Natural killer cell treated with Interleukin-12 subunit alpha and Interleukin-12 subunit beta and Interleukin-15 and Interleukin-18, amount 100 ng/mL, for 72 hours (primary cell): ENCODE measurements around the gene UNCX. TPM values are rescaled to one million over a fixed set of nuclear protein-coding genes. Genes with fewer than 3 reads are reported as not detected.
"Not testable (repeated sequence)": the region's sequence is repeated elsewhere in the genome, so short reads cannot be mapped to it uniquely, and the experiment has no call there.

Experiments
- ATAC-seq, 2 donors: fragments of 150-1000 bp; cut with Tn5 transposase in 1 of 2; sonication (Bioruptor Pico), chemical (Tn5 transposase) in 1 of 2; 2 replicates each; pipeline ENCODE4 v1.10.0; 2021
- DNase-seq: peaks from one replicate; pipeline ENCODE4 v3.0.0; 2022; ENCODE audit warnings: low spot score
- H3K27ac Mint-ChIP-seq, 2 donors: 1 replicate in 1 of 2; 2 replicates in 1 of 2; pipeline ENCODE4 v1.8.0; 2022; ENCODE audit warnings: mixed read lengths in 2 of 2, mild to moderate bottlenecking in 1 of 2, moderate library complexity in 1 of 2
- H3K27me3 Mint-ChIP-seq, 2 donors: 1 replicate in 1 of 2; 2 replicates in 1 of 2; pipeline ENCODE4 v1.8.0; 2022; ENCODE audit warnings: mixed read lengths in 2 of 2
- H3K36me3 Mint-ChIP-seq: one replicate; pipeline ENCODE4 v1.8.0; 2022; ENCODE audit warnings: mixed read lengths
- H3K4me1 Mint-ChIP-seq, 2 donors: 1 replicate in 1 of 2; 2 replicates in 1 of 2; pipeline ENCODE4 v1.8.0; 2022; ENCODE audit warnings: low read depth in 2 of 2, mixed read lengths in 2 of 2, mild to moderate bottlenecking in 1 of 2
- H3K4me3 Mint-ChIP-seq: one replicate; pipeline ENCODE4 v1.8.0; 2022; ENCODE audit warnings: mixed read lengths
- H3K9me3 Mint-ChIP-seq: 2 replicates; pipeline ENCODE4 v1.8.0; 2022; ENCODE audit warnings: mixed read lengths
- total RNA-seq, 2 donors: library from RNA; stranded (reverse); gene quantifications; one replicate each; pipeline ENCODE4 v1.2.3, GENCODE V29; 2022

UNCX gene
- total RNA-seq, 2 donors from 2014 or later: not detected

DNA sequence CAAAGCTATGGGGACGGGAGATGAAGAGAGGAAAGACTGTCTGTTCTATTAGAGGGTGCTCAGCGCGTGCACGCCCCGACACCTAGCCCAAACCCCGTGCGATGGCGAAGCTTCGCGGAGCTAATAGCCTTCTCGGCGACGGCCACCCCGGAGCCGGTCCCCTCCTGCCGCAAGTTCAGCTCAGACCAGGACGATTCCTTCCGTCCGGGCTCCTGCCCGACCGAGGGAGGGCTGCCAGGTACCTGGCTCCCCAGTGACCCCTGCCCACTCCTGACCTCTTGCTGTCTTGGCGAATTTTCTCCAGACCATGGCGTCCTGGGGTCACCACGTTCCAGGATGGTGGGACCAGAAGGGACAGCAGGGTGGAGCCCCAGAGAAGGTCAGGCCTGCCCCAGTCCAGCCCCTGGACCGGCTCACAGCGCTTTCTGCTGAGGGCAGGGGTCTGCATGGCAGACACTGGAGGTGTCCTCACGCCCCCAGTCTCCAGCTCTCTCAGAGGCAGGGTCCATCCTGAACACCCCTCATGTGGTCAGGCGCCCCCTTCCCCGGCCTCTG lies 36.7 kb downstream of the UNCX start:
- H3K27me3 Mint-ChIP-seq: peaks cover 18 to 19% of the 10 kb centered on the region in 2 donors
- DNase-seq: no peak
- no peak overlapping the region for H3K4me3 Mint-ChIP-seq
- no peak for ATAC-seq
- H3K9me3 Mint-ChIP-seq: no peaks in the 10 kb centered on the region
- no peaks in the 10 kb centered on the region for H3K4me1 Mint-ChIP-seq
- H3K27ac Mint-ChIP-seq: no peak overlapping the region
- H3K36me3 Mint-ChIP-seq: no peaks in the 10 kb centered on the region

GRCh38 chr7:1270181-1270580 lies 37.5 kb downstream of the UNCX start:
- H3K27ac Mint-ChIP-seq: no peak overlapping the region
- H3K9me3 Mint-ChIP-seq: no peaks in the 10 kb centered on the region
- peaks cover 13 to 16% of the 10 kb centered on the region in 2 donors for H3K27me3 Mint-ChIP-seq
- no peaks in the 10 kb centered on the region for H3K36me3 Mint-ChIP-seq
- no peaks in the 10 kb centered on the region for H3K4me1 Mint-ChIP-seq
- no peak overlapping the region for H3K4me3 Mint-ChIP-seq
- no peak for DNase-seq
- no peak for ATAC-seq

GRCh38 chr7:1271046-1271445 lies 38.4 kb downstream of the UNCX start:
- H3K9me3 Mint-ChIP-seq: no peaks in the 10 kb centered on the region
- H3K36me3 Mint-ChIP-seq: no peaks in the 10 kb centered on the region
- no peak for ATAC-seq
- no peak overlapping the region for H3K27ac Mint-ChIP-seq
- peak; percentile 6 for DNase-seq
- peaks cover 7% of the 10 kb centered on the region in 2 donors for H3K27me3 Mint-ChIP-seq
- no peak overlapping the region for H3K4me3 Mint-ChIP-seq
- no peaks in the 10 kb centered on the region for H3K4me1 Mint-ChIP-seq

- peaks cover under 1% of the 10 kb centered on the region in 2 donors for H3K27me3 Mint-ChIP-seq
- no peak overlapping the region for H3K27ac Mint-ChIP-seq
- no peaks in the 10 kb centered on the region for H3K4me1 Mint-ChIP-seq
- no peaks in the 10 kb centered on the region for H3K9me3 Mint-ChIP-seq
- ATAC-seq (no peak), DNase-seq (peak; percentile 23)
- H3K36me3 Mint-ChIP-seq: no peaks in the 10 kb centered on the region
- H3K4me3 Mint-ChIP-seq: no peak overlapping the region
Observed at GRCh38 chr7:1271656-1272055, 39.0 kb downstream of the UNCX start.

DNA sequence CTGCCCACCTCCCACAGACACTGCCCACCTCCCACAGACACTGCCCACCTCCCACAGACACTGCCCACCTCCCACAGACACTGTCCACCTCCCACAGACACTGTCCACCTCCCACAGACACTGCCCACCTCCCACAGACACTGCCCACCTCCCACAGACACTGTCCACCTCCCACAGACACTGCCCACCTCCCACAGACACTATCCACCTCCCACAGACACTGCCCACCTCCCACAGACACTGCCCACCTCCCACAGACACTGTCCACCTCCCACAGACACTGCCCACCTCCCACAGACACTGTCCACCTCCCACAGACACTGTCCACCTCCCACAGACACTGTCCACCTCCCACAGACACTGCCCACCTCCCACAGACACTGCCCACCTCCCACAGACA lies 39.5 kb downstream of the UNCX start:
- H3K36me3 Mint-ChIP-seq, H3K27ac Mint-ChIP-seq, DNase-seq, H3K9me3 Mint-ChIP-seq, H3K4me1 Mint-ChIP-seq, ATAC-seq, H3K27me3 Mint-ChIP-seq, H3K4me3 Mint-ChIP-seq: not testable (repeated sequence)

DNA sequence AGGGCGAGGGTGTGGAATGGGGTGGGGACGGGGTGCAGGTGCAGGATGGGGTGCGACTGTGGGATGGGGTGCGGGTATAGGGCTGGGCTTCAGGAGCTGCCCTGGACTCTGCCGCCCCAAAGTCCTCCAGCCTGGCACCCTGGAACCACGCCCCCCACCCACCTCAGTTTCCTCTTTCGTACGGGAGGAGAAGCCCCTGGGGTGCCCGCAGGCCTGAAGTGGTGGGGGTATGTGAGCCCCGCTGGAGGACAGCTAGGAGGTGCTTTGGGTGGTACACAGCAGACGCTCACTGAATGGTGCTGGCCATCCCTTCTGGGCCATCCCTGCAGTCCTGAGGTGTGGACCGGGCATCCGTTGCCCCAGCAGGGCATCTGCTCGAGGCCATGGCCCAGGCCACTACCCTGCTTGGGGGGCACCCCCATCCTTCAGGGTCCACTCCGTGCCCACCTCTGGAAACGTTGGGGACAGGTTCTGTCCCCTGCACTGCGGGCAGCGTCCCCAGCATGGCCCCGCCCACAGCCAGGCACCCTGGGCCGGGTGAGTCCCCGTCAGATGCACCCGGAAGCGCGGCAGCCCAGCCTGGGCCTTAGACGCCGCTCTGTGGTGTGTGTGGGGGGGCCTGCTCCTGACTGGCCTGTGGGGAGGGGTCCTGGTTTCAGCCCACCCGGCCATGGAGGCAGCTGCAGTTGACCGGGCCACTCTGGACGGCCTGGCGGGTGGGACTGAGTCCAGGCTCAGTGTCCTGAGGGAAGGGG lies 41.6 kb downstream of the UNCX start:
- Mint-ChIP-seq H3K27ac (no peak overlapping the region), H3K9me3 (no peaks in the 10 kb centered on the region), H3K4me3 (no peak overlapping the region), H3K4me1 (no peaks in the 10 kb centered on the region), H3K36me3 (no peaks in the 10 kb centered on the region), H3K27me3 (peaks cover 0 to 3% of the 10 kb centered on the region in 2 donors)
- DNase-seq: peak; percentile 60
- ATAC-seq: peak in 1 of 2 donors; percentile 43

DNA sequence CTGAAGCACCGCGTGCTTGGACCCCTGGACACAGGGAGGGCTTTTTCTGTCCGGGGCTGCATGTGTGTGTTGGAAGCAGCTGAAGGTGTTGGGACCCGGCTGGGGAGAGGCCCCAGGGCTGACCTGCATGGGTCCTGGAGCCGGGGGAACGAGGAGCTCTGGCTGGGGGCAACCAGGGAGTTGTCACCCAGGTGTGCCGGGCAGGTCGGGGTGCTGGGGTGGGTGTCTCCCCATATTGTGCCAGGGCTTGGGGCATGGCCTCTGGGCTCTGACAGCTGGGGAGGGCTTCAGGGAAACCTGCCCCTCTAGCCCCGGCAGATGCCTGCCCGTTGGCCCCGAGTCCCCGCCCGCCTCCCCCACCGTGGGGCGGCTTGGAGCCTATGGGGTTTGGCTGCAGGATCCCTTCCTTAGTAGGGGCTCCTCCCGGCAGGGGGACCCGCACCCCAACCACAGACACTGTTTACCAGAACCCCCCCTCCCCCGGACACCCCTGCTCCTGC lies 42.3 kb downstream of the UNCX start:
- peak; percentile 58 for DNase-seq
- H3K9me3 Mint-ChIP-seq: no peaks in the 10 kb centered on the region
- H3K4me3 Mint-ChIP-seq: no peak overlapping the region
- H3K27me3 Mint-ChIP-seq: peaks cover 1 to 3% of the 10 kb centered on the region in 2 donors
- no peaks in the 10 kb centered on the region for H3K4me1 Mint-ChIP-seq
- no peaks in the 10 kb centered on the region for H3K36me3 Mint-ChIP-seq
- ATAC-seq: peak in 1 of 2 donors; percentile 6
- H3K27ac Mint-ChIP-seq: no peak overlapping the region

- no peak overlapping the region for H3K4me3 Mint-ChIP-seq
- peaks cover 3% of the 10 kb centered on the region for H3K9me3 Mint-ChIP-seq
Observed at GRCh38 chr7:1275451-1276381, 43.0 kb downstream of the UNCX start.

DNA sequence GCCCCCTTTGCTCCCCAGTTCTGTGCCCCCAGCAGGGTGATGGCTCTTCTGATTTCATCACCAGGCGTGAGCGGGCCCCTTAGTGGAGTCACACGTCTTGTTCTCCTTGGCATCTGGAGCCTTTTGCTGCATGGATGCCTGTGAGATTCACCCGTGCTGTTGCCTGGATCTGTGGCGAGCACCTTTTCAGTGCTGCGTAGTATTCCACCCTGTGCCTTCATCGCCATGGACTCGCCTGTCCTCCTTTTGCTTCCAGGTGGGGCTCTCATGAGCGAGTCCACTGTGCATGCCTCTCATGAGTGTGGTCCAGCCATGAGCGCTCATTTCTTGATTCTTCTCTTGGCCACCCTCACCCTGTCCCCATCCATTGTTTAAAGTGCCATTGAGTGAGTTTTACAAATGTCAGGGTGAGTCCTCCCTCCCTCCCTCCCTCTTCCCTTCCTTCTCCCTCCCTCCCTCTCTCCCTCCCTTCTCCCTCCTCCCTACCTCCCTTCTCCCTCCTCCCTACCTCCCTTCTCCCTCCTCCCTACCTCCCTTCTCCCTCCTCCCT lies 44.0 kb downstream of the UNCX start:
- H3K27ac Mint-ChIP-seq: no peak overlapping the region
- ATAC-seq (no peak), DNase-seq (peak; percentile 18)
- peaks cover 3% of the 10 kb centered on the region for H3K9me3 Mint-ChIP-seq
- H3K4me3 Mint-ChIP-seq: no peak overlapping the region
- H3K36me3 Mint-ChIP-seq: no peaks in the 10 kb centered on the region
- H3K27me3 Mint-ChIP-seq: peaks cover 5 to 8% of the 10 kb centered on the region in 2 donors
- no peaks in the 10 kb centered on the region for H3K4me1 Mint-ChIP-seq

More at GRCh38 chr7:1275451-1276381, 43.0 kb downstream of the UNCX start:
- H3K4me1 Mint-ChIP-seq: no peaks in the 10 kb centered on the region
- no peak overlapping the region for H3K27ac Mint-ChIP-seq
- ATAC-seq (no peak), DNase-seq (peak; percentile 53)
- H3K27me3 Mint-ChIP-seq: peaks cover 5 to 8% of the 10 kb centered on the region in 2 donors
- H3K36me3 Mint-ChIP-seq: no peaks in the 10 kb centered on the region

GRCh38 chr7:1278543-1278942 lies 45.9 kb downstream of the UNCX start:
- H3K27me3 Mint-ChIP-seq: peaks cover 5 to 8% of the 10 kb centered on the region in 2 donors
- H3K4me3 Mint-ChIP-seq: no peak overlapping the region
- no peak for ATAC-seq
- no peaks in the 10 kb centered on the region for H3K4me1 Mint-ChIP-seq
- H3K36me3 Mint-ChIP-seq: no peaks in the 10 kb centered on the region
- no peak overlapping the region for H3K27ac Mint-ChIP-seq
- peak; percentile 18 for DNase-seq
- peaks cover 3% of the 10 kb centered on the region for H3K9me3 Mint-ChIP-seq

GRCh38 chr7:1279041-1279440 lies 46.4 kb downstream of the UNCX start:
- Mint-ChIP-seq H3K27me3 (peaks cover 5 to 8% of the 10 kb centered on the region in 2 donors), H3K36me3 (no peaks in the 10 kb centered on the region), H3K9me3 (peaks cover 3% of the 10 kb centered on the region), H3K4me3 (no peak overlapping the region), H3K4me1 (no peaks in the 10 kb centered on the region), H3K27ac (no peak overlapping the region)
- peak; percentile 31 for DNase-seq
- no peak for ATAC-seq

DNA sequence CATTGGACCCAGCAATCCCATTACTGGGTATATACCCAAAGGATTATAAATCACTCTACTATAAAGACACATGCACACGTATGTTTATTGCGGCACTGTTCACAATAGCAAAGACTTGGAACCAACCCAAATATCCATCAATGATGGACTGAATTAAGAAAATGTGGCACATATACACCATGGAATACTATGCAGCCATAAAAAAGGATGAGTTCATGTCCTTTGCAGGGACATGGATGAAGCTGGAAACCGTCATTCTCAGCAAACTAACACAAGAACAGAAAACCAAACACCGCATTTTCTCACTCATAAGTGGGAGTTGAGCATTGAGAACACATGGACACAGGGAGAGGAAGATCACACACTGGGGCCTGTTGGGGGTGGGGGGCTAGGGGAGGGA lies 47.2 kb downstream of the UNCX start:
- not testable (repeated sequence) for H3K36me3 Mint-ChIP-seq, H3K27ac Mint-ChIP-seq, DNase-seq, ATAC-seq, H3K27me3 Mint-ChIP-seq, H3K4me1 Mint-ChIP-seq, H3K4me3 Mint-ChIP-seq, H3K9me3 Mint-ChIP-seq

GRCh38 chr7:1281068-1281467 lies 48.4 kb downstream of the UNCX start:
- Mint-ChIP-seq H3K27me3 (peaks cover 5 to 8% of the 10 kb centered on the region in 2 donors), H3K27ac (no peak overlapping the region), H3K4me3 (no peak overlapping the region), H3K9me3 (peaks cover 3% of the 10 kb centered on the region), H3K36me3 (no peaks in the 10 kb centered on the region), H3K4me1 (no peaks in the 10 kb centered on the region)
- no peak for ATAC-seq
- DNase-seq: no peak
